GM19043 (cell line): Measurements from ENCODE around the gene IGSF3.

ENCODE experiments used
- ATAC-seq: cut with Tn5 transposase; IDR thresholded peaks from one replicate; pipeline ENCODE4 v1.9.1; 2021; ENCODE audit warnings: low read depth; ENCODE audit not compliant: unreplicated experiment

Gene IGSF3

GRCh38 chr1:116532671-116533428 is 134.7 kb downstream of the IGSF3 start:
- no peak for ATAC-seq

GRCh38 chr1:116531917-116532316 is 135.6 kb downstream of the IGSF3 start:
- no peak for ATAC-seq

- no peak for ATAC-seq
These were observed 137.9 kb downstream of the IGSF3 start for GRCh38 chr1:116529681-116530080.

GRCh38 chr1:116529199-116529631 is 138.3 kb downstream of the IGSF3 start:
- ATAC-seq: no peak

- ATAC-seq: no peak
These were observed 139.0 kb downstream of the IGSF3 start for GRCh38 chr1:116528329-116529083.

- ATAC-seq: no peak
These were observed 142.1 kb downstream of the IGSF3 start for GRCh38 chr1:116525440-116525839.
